Fibroblast of the aortic adventitia (primary cell): ENCODE measurements around the gene NARS2. TPM values are rescaled to one million over a fixed set of nuclear protein-coding genes. Genes with fewer than 3 reads are reported as not detected.

Source experiments
- DNase-seq: peaks from one replicate; pipeline ENCODE4 v3.0.0-alpha.2; 2010; ENCODE audit warnings: low read depth
- H3K4me3 ChIP-seq: 2 replicates; pipeline ENCODE4 v1.5.1; 2011; ENCODE audit warnings: low read depth, mild to moderate bottlenecking, control low read depth, low read length, moderate library complexity
- total RNA-seq: library from RNA; depleted of rRNA; stranded (reverse); fragments of >200 nt; gene quantifications from 2 replicates; pipeline ENCODE4 v1.2.3, GENCODE V29; 2012; ENCODE audit warnings: low replicate concordance
- TF ChIP-seq, protein P1 (sequence below): IDR thresholded peaks from 2 replicates; pipeline ENCODE4 v1.5.1; 2011; ENCODE audit warnings: mild to moderate bottlenecking, low read length, control low read depth, inconsistent platforms; ENCODE audit not compliant: insufficient read depth

Gene NARS2
- total RNA-seq, 1 donor: 15.1 TPM

DNA sequence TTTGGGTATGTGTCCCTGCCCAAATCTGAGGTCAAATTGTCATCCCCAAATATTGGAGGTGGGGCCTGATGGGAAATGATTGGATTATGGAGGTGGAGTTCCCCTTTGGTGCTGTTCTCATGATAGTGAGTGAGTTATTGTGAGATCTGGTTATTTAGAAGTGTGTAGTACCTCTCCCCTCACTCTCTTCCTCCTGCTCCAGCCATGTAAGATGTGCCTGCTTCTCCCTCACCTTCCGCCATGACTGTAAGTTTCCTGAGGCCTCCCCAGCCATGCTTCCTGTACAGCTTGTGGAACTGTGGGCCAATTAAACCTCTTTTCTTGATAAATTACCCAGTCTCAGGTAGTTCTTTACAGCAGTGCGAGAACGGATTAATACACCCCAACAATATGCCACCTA is 166.0 kb downstream of the NARS2 start:
- H3K4me3 ChIP-seq: no peak overlapping the region
- TF ChIP-seq, protein P1, sequence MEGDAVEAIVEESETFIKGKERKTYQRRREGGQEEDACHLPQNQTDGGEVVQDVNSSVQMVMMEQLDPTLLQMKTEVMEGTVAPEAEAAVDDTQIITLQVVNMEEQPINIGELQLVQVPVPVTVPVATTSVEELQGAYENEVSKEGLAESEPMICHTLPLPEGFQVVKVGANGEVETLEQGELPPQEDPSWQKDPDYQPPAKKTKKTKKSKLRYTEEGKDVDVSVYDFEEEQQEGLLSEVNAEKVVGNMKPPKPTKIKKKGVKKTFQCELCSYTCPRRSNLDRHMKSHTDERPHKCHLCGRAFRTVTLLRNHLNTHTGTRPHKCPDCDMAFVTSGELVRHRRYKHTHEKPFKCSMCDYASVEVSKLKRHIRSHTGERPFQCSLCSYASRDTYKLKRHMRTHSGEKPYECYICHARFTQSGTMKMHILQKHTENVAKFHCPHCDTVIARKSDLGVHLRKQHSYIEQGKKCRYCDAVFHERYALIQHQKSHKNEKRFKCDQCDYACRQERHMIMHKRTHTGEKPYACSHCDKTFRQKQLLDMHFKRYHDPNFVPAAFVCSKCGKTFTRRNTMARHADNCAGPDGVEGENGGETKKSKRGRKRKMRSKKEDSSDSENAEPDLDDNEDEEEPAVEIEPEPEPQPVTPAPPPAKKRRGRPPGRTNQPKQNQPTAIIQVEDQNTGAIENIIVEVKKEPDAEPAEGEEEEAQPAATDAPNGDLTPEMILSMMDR: no peak
- no peak for DNase-seq

- H3K4me3 ChIP-seq: no peak overlapping the region
- TF ChIP-seq, protein P1: no peak
- DNase-seq: no peak
Observed at GRCh38 chr11:78406568-78407196, 168.0 kb downstream of the NARS2 start.

- DNase-seq: no peak
- TF ChIP-seq, protein P1: no peak
- no peak overlapping the region for H3K4me3 ChIP-seq
Observed at GRCh38 chr11:78405805-78406204, 168.9 kb downstream of the NARS2 start.

DNA sequence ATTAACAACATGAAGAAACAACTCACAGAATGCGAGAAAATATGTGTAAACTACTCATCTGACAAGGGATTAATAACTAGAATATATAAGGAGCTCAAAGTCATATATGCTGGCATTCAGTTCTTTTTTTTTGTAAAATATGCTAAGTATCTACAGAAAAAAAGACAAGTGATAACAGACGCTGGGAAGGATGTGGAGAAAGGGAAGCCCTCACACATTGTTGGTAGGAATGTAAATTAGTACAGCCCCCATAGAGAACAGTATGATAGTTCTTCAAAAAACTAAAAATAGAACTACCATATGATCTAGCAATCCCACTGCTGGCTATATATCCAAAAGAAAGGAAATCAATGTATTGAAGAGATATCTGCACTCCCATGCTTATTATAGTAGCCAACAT is 170.9 kb downstream of the NARS2 start:
- no peak overlapping the region for H3K4me3 ChIP-seq
- no peak for DNase-seq
- TF ChIP-seq, protein P1: no peak

DNA sequence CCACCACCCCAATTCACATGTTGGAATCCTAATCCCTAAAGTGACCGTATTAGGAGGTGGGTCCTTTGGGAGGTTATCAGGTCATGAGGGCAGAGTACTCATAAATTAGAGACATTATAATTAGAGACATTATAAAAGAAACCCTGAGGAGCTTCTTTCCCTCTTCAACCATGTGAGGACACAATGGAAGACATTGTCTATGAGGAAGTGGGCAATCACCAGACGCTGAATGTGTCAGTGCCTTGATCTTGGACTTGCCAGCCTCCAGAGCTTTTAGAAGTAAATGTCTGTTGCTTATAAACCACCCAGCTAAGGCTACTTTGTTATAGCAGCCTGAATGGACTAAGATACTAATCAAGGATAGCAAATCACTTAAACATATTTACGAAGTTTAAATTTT is 171.8 kb downstream of the NARS2 start:
- TF ChIP-seq, protein P1: no peak
- no peak overlapping the region for H3K4me3 ChIP-seq
- no peak for DNase-seq

DNA sequence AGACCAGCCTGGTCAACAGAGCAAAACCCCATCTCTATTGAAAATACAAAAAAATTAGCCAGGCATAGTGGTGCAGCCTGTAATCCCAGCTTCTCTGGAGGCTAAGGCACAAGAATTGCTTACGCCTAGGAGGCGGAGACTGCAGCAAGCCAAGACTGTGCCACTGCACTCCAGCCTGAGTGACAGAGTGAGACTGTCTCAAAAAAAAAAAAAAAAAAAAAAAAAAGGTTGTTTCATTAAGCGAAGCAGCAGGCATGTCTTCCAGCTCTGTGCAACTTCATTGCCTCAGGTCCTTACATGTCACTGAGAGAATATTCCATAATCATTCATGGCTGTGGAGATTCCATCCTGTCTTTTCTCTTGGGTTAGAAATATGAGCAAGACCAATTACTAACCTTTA is 174.0 kb downstream of the NARS2 start:
- TF ChIP-seq, protein P1: no peak

GRCh38 chr11:78400116-78400515 is 174.5 kb downstream of the NARS2 start:
- TF ChIP-seq, protein P1: no peak
- H3K4me3 ChIP-seq: no peak overlapping the region
- no peak for DNase-seq

More for the DNA sequence above, 174.0 kb downstream of the NARS2 start:
- H3K4me3 ChIP-seq: no peak overlapping the region
- no peak for DNase-seq
